K562 (cell line): ENCODE measurements around the gene CNKSR1. TPM values are rescaled to one million over a fixed set of nuclear protein-coding genes. Genes with fewer than 3 reads are reported as not detected.

Experiments used
- ARID2 ChIP-seq: fragments of 450-650 bp; IDR thresholded peaks from 2 replicates; pipeline ENCODE4 v1.6.1; 2017; ENCODE audit warnings: antibody characterized with exemption, mild to moderate bottlenecking
- BRD4 ChIP-seq: fragments of 200-600 bp; sonication (generic); IDR thresholded peaks from 2 replicates; pipeline ENCODE4 v1.6.1; 2017; ENCODE audit warnings: inconsistent platforms
- E2F3 ChIP-seq: fragments of 250-450 bp; sonication (Bioruptor Pico); IDR thresholded peaks from 2 replicates; pipeline ENCODE4 v1.4.0; 2020; ENCODE audit warnings: mild to moderate bottlenecking
- GABPB2 ChIP-seq: fragments of 250-450 bp; sonication (Bioruptor Pico); conservative IDR thresholded peaks from 2 replicates; pipeline ENCODE4 v1.5.1; 2021; ENCODE audit warnings: mild to moderate bottlenecking
- HIVEP1 ChIP-seq: fragments of 250-450 bp; sonication (Bioruptor Pico); IDR thresholded peaks from 2 replicates; pipeline ENCODE4 v1.4.0; 2020; ENCODE audit warnings: mild to moderate bottlenecking
- MCM5 ChIP-seq: fragments of 450-650 bp; IDR thresholded peaks from 2 replicates; pipeline ENCODE4 v1.6.1; 2016; ENCODE audit warnings: low read depth
- NEUROD1 ChIP-seq: fragments of 150-350 bp; IDR thresholded peaks from 2 replicates; pipeline ENCODE4 v1.6.1; 2014; ENCODE audit warnings: borderline replicate concordance, low read length, low read depth; ENCODE audit not compliant: partially characterized antibody
- PYGO2 ChIP-seq: fragments of 450-650 bp; IDR thresholded peaks from 2 replicates; pipeline ENCODE4 v1.6.1; 2016; ENCODE audit warnings: mild to moderate bottlenecking, missing genetic modification characterization, moderate library complexity, missing compliant biosample characterization
- SETDB1 ChIP-seq: IDR thresholded peaks from one replicate; pipeline ENCODE4 v1.6.1; 2012; ENCODE audit warnings: low read length, control low read depth, inconsistent platforms
- XRCC3 ChIP-seq: fragments of 450-650 bp; IDR thresholded peaks from 2 replicates; pipeline ENCODE4 v1.6.1; 2017; ENCODE audit warnings: mild to moderate bottlenecking, moderate library complexity
- ZNF174 ChIP-seq: fragments of 250-450 bp; sonication (Bioruptor Pico); IDR thresholded peaks from 2 replicates; pipeline ENCODE4 v1.4.0; 2020; ENCODE audit warnings: mild to moderate bottlenecking
- ZNF175 ChIP-seq: fragments of 200-800 bp; sonication (Bioruptor generic); IDR thresholded peaks from 2 replicates; pipeline ENCODE4 v1.6.1; 2016; ENCODE audit warnings: low read depth, mild to moderate bottlenecking, missing genetic modification characterization, missing compliant biosample characterization
- ZNF23 ChIP-seq: fragments of 250-450 bp; sonication (Bioruptor Pico); IDR thresholded peaks from 2 replicates; pipeline ENCODE4 v1.4.0; 2020; ENCODE audit warnings: mild to moderate bottlenecking
- ZNF239 ChIP-seq: fragments of 250-450 bp; sonication (Bioruptor Pico); IDR thresholded peaks from 2 replicates; pipeline ENCODE4 v1.4.0; 2020; ENCODE audit warnings: mild to moderate bottlenecking
- ZNF274 ChIP-seq: IDR thresholded peaks from 2 replicates; pipeline ENCODE4 v1.6.1; 2011; ENCODE audit warnings: low read depth, mild to moderate bottlenecking, low read length, moderate library complexity, borderline replicate concordance
- ZNF507 ChIP-seq: conservative IDR thresholded peaks from 2 replicates; pipeline ENCODE4 v1.6.1; 2017; ENCODE audit warnings: missing genetic modification characterization, missing compliant biosample characterization
- polyA plus RNA-seq, 8 experiments: library from polyadenylated mRNA; depleted of rRNA in 4 of 8; stranded (reverse) in 5 of 8; unstranded in 3 of 8; fragments of >200 nt; fragmentation: Nextera tagmentation in 2 of 8; fragmentation: Illumina TruSeq in 1 of 8; extraction: Ambion mirVana in 2 of 8; extraction: Trizol in 1 of 8; gene quantifications; 2 replicates each; pipeline versions ENCODE4 v1.2.1 to v1.2.3, GENCODE V29; 2011 to 2014; ENCODE audit warnings: inconsistent platforms in 1 of 8, missing spikeins in 1 of 8
- total RNA-seq, 7 experiments: library from RNA; depleted of rRNA in 6 of 7; stranded (reverse); fragments of >200 nt in 6 of 7; fragmentation: Illumina TruSeq in 2 of 7; extraction: Trizol in 2 of 7; gene quantifications; 2 replicates each; pipeline versions ENCODE4 v1.2.1 to v1.2.3, GENCODE V29; 2011 to 2021; ENCODE audit warnings: low replicate concordance in 1 of 7
- TF ChIP-seq, protein P1 (sequence below): sonication (generic); formaldehyde crosslinking; IDR thresholded peaks from 2 replicates; pipeline ENCODE4 v1.8.0; 2022; ENCODE audit warnings: missing genetic modification reagents, mild to moderate bottlenecking, borderline replicate concordance
- TF ChIP-seq, protein P2 (sequence below): fragments of 250-450 bp; sonication (Bioruptor Pico); IDR thresholded peaks from 2 replicates; pipeline ENCODE4 v1.5.1; 2021; ENCODE audit warnings: mild to moderate bottlenecking
- TF ChIP-seq, protein P3 (sequence below): sonication (generic); formaldehyde crosslinking; IDR thresholded peaks from 2 replicates; pipeline ENCODE4 v1.8.0; 2022; ENCODE audit warnings: missing genetic modification reagents, mild to moderate bottlenecking, borderline replicate concordance
- TF ChIP-seq, protein P4 (sequence below): IDR thresholded peaks from 3 replicates; pipeline ENCODE4 v1.6.1; 2011; ENCODE audit warnings: borderline replicate concordance, mild to moderate bottlenecking; ENCODE audit not compliant: insufficient read length, insufficient read depth

CNKSR1 gene
- total and polyA plus RNA-seq, 9 of the 15 experiments (the other 6 are each of a cell fraction or from before 2014, with no cell fraction given), result 0.03 to 2.8 (median 1.1) TPM

DNA sequence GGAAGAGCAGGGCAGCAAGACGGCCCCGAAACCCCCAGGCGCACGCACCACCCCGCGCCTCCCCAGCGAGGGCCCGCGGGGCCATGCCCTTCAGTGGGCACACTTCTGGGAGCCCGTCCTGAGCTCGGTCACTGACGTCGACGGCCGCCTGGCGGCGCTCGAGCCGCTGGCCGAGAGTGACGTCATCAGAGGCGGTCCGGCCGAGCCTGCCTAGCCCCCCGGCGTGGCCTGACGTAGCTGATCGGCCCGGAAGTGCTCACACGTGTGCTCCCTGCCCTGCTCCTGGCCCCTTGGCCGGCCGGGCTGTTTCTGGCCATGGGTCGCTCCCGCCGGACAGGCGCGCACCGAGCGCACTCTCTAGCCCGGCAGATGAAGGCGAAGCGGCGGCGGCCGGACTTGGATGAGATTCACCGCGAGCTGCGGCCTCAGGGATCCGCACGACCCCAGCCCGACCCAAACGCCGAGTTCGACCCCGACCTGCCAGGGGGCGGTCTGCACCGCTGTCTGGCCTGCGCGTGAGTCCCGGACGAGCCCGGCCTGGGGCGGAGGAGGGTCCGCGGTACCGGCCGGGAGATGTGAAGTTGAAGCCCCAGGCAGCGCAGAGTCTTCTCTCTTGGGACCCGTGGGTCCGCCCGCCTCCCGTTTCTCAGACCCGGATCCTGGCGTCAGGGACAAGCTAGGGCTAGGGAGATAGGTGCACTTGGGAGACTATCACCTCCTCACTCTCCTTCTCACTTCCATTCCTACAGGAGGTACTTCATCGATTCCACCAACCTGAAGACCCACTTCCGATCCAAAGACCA lies 7.4 kb upstream of the CNKSR1 start, which contains the start of gene ZNF593 (continued):
- TF ChIP-seq SETDB1 (peak; percentile 90), ZNF175 (CRISPR knock-in tag) (0 out of 2 replicates have a peak, but pooled peaks have one; percentile 64), ZNF507 (tag) (no peak), BRD4 (peak; percentile 93; the same call in 1 of the 2 replicates), ARID2 (no peak), HIVEP1 (CRISPR knock-in tag) (no peak), GABPB2 (CRISPR knock-in tag) (no peak), ZNF23 (CRISPR knock-in tag) (no peak), XRCC3 (no peak), PYGO2 (tag) (no peak), MCM5 (no peak), NEUROD1 (peak; percentile 65), ZNF274 (no peak; the same call in 1 of the 2 replicates), ZNF174 (0 out of 2 replicates have a peak, but pooled peaks have one; percentile 31), ZNF239 (CRISPR knock-in tag) (no peak), E2F3 (peak; percentile 23; the same call in 1 of the 2 replicates)
- TF ChIP-seq, protein P1, sequence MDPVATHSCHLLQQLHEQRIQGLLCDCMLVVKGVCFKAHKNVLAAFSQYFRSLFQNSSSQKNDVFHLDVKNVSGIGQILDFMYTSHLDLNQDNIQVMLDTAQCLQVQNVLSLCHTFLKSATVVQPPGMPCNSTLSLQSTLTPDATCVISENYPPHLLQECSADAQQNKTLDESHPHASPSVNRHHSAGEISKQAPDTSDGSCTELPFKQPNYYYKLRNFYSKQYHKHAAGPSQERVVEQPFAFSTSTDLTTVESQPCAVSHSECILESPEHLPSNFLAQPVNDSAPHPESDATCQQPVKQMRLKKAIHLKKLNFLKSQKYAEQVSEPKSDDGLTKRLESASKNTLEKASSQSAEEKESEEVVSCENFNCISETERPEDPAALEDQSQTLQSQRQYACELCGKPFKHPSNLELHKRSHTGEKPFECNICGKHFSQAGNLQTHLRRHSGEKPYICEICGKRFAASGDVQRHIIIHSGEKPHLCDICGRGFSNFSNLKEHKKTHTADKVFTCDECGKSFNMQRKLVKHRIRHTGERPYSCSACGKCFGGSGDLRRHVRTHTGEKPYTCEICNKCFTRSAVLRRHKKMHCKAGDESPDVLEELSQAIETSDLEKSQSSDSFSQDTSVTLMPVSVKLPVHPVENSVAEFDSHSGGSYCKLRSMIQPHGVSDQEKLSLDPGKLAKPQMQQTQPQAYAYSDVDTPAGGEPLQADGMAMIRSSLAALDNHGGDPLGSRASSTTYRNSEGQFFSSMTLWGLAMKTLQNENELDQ, result 0 out of 2 replicates have a peak, but pooled peaks have one; percentile 45
- TF ChIP-seq, protein P2, sequence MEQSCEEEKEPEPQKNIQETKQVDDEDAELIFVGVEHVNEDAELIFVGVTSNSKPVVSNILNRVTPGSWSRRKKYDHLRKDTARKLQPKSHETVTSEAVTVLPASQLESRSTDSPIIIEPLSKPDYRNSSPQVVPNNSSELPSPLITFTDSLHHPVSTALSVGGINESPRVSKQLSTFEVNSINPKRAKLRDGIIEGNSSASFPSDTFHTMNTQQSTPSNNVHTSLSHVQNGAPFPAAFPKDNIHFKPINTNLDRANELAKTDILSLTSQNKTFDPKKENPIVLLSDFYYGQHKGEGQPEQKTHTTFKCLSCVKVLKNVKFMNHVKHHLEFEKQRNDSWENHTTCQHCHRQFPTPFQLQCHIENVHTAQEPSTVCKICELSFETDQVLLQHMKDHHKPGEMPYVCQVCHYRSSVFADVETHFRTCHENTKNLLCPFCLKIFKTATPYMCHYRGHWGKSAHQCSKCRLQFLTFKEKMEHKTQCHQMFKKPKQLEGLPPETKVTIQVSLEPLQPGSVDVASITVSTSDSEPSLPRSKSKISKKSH (CRISPR knock-in tag), result no peak
- TF ChIP-seq, protein P3, sequence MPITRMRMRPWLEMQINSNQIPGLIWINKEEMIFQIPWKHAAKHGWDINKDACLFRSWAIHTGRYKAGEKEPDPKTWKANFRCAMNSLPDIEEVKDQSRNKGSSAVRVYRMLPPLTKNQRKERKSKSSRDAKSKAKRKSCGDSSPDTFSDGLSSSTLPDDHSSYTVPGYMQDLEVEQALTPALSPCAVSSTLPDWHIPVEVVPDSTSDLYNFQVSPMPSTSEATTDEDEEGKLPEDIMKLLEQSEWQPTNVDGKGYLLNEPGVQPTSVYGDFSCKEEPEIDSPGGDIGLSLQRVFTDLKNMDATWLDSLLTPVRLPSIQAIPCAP (CRISPR knock-in tag), result 0 out of 2 replicates have a peak, but pooled peaks have one; percentile 40
- TF ChIP-seq, protein P4, sequence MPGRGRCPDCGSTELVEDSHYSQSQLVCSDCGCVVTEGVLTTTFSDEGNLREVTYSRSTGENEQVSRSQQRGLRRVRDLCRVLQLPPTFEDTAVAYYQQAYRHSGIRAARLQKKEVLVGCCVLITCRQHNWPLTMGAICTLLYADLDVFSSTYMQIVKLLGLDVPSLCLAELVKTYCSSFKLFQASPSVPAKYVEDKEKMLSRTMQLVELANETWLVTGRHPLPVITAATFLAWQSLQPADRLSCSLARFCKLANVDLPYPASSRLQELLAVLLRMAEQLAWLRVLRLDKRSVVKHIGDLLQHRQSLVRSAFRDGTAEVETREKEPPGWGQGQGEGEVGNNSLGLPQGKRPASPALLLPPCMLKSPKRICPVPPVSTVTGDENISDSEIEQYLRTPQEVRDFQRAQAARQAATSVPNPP, result no peak
